Measurements from ENCODE around the gene PITPNM2. TPM values are rescaled to one million over a fixed set of nuclear protein-coding genes. Genes with fewer than 3 reads are reported as not detected.
A peak's percentile ranks its signal among the peaks of the same experiment; 100 is the strongest.

Gene PITPNM2
- total RNA-seq, 2 donors from 2014 or later, result 2.4 to 15.7 TPM

DNA sequence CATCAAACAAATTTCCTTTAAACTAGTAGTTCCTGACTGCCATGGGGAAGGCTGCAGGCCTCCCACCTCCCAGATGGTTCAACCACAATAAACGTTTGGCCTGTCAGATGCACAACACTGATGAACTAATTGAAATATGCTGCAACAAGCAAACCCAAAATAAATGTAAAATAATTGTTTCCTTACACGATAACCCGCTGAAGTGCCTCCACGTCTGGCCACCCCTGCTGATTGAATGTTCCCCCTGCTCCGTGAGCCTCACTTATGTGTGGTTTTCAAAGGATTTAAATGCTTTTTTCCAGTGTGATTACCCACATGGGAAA is 8.4 kb downstream of the PITPNM2 start:
- DNase-seq (ENCODE audit: low spot score), result no peak
- intact Hi-C loops (cut with DNase I), result loop anchor here (5.0 kb wide), 1 partner anchor 45 kb away; no protein-coding TSS in a partner anchor
- Histone ChIP-seq H3K27me3 (replicated peaks; ENCODE audit: insufficient read depth) (no peaks in the 10 kb centered on the region), H3K27ac (no peak overlapping the region), H3K4me1 (replicated peaks) (peaks cover 10% of the 10 kb centered on the region), H3K9me3 (no peaks in the 10 kb centered on the region), H3K4me3 (no peak overlapping the region), H3K36me3 (no peaks in the 10 kb centered on the region)
- TF ChIP-seq POLR2AphosphoS5 (IDR thresholded peaks at IDR 0.05) (no peak), POLR2A (IDR thresholded peaks at IDR 0.05) (no peak)
- TF ChIP-seq, protein P1, sequence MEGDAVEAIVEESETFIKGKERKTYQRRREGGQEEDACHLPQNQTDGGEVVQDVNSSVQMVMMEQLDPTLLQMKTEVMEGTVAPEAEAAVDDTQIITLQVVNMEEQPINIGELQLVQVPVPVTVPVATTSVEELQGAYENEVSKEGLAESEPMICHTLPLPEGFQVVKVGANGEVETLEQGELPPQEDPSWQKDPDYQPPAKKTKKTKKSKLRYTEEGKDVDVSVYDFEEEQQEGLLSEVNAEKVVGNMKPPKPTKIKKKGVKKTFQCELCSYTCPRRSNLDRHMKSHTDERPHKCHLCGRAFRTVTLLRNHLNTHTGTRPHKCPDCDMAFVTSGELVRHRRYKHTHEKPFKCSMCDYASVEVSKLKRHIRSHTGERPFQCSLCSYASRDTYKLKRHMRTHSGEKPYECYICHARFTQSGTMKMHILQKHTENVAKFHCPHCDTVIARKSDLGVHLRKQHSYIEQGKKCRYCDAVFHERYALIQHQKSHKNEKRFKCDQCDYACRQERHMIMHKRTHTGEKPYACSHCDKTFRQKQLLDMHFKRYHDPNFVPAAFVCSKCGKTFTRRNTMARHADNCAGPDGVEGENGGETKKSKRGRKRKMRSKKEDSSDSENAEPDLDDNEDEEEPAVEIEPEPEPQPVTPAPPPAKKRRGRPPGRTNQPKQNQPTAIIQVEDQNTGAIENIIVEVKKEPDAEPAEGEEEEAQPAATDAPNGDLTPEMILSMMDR (IDR thresholded peaks at IDR 0.05), result no peak
- whole genome bisulfite sequencing, result 66% methylated on average over 5 of the region's 5 CpGs

DNA sequence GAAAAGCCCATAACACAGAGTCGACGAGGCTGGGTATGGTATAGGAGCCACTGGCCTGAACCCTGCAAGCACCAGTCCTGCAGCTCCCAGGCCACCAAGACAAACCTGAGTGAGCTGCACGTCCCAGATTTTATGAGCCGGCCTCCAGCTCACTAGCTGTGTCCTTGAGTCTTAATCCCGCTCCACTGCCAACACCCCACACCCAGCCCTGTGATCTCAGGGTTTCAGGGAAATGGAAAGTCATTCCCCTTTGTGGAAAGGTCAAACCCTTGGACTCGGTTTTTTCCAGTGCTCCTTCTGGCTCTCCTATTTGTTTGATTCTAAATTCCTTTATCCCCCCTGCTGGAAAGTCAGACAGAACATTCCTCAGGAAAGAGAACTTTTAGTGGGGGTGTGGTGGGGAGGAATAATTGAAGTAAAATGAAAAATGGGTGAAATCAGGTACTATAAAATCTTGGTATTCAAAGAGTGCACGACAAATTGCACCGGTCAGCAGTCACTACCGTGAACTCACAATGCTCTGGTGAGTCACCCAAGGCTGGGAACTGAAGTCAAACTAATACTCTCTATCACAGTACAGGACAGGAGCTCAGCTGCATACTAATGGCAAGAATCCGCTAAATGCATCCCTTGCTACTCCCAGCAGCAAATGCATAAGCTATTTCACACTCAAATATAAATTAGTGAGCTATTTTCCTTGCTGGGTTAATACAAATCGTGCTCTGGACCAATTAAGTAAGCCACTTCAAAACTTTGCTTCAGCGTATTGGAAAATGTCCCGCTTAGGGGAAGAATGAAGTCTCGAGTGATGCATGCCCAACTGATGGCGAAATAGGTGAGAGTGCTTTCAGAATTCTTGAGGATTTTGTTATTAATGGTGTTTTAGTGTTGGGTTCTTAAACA is 9.0 kb downstream of the PITPNM2 start:
- 50% methylated on average over 15 of the region's 15 CpGs for WGBS

DNA sequence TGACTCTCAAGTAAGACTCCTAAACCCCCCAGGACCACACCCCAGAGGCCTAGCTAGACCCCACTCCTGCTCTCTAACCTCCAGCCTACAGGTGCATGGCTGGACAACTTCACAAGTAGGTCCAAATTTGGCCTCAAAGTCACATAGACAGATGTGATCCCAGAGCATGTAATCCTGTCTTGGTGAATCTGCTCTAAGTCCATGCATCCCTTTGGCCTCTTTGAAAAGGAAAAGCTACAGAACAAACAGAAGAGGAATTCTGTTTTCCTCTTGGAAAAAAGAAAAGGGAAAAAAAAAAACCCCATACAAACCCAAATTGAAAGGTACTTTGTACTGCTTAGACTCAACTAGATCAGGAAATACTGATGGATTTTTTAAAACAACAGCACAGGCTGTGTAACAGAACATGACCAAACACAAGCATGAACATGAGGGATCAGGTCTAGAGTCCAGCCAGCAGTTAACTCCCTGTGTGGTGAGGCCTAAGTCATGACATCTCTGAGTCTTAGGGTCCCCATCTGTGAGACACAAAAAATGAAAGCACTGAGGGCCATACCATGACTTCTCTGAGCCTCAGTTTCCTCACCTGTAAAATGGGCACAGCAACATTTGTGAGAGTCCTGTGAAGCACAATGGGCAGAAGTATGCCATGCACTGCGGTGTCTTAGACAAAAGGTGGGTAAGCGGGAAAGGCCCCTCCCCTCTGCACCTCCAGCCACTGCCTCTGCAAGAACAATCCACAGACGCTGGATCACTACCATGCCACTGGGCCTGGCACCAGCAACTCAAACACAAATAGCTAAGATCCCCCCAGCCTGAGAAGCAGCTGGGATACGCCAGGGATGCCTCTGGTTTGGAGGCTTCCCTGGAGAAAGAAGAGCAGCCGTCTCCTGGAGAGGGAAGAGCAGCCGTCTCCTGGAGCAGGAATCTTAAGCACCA is 9.9 kb downstream of the PITPNM2 start:
- 68% methylated on average over 6 of the region's 6 CpGs for WGBS
- no peaks in the 10 kb centered on the region for H3K36me3 ChIP-seq
- no peak for DNase-seq (ENCODE audit: low spot score)
- H3K4me3 ChIP-seq, result no peak overlapping the region
- peak overlapping the region; percentile 61 to 66 for H3K27ac ChIP-seq
- intact Hi-C loops (cut with DNase I), result loop anchor here (5.0 kb wide), 1 partner anchor 44 kb away; no protein-coding TSS in a partner anchor
- H3K9me3 ChIP-seq, result no peaks in the 10 kb centered on the region
- H3K27me3 ChIP-seq (replicated peaks; ENCODE audit: insufficient read depth), result no peaks in the 10 kb centered on the region
- TF ChIP-seq POLR2AphosphoS5 (IDR thresholded peaks at IDR 0.05), result no peak
- TF ChIP-seq POLR2A (IDR thresholded peaks at IDR 0.05), result no peak
- TF ChIP-seq, protein P1 (IDR thresholded peaks at IDR 0.05), result no peak
- peaks cover 10% of the 10 kb centered on the region for H3K4me1 ChIP-seq (replicated peaks)

More for the DNA sequence above, 9.0 kb downstream of the PITPNM2 start:
- DNase-seq (ENCODE audit: low spot score), result no peak
- TF ChIP-seq, protein P1 (IDR thresholded peaks at IDR 0.05), result no peak
- peak; percentile 15 for TF ChIP-seq POLR2AphosphoS5 (IDR thresholded peaks at IDR 0.05)
- no peak for TF ChIP-seq POLR2A (IDR thresholded peaks at IDR 0.05)
- Histone ChIP-seq H3K4me1 (replicated peaks) (peaks cover 10% of the 10 kb centered on the region), H3K4me3 (no peak overlapping the region), H3K9me3 (no peaks in the 10 kb centered on the region), H3K27ac (peak overlapping the region; percentile 61 to 66), H3K36me3 (no peaks in the 10 kb centered on the region), H3K27me3 (replicated peaks; ENCODE audit: insufficient read depth) (no peaks in the 10 kb centered on the region)
- intact Hi-C loops (cut with DNase I), result loop anchor here (5.0 kb wide), 1 partner anchor 45 kb away; no protein-coding TSS in a partner anchor

DNA sequence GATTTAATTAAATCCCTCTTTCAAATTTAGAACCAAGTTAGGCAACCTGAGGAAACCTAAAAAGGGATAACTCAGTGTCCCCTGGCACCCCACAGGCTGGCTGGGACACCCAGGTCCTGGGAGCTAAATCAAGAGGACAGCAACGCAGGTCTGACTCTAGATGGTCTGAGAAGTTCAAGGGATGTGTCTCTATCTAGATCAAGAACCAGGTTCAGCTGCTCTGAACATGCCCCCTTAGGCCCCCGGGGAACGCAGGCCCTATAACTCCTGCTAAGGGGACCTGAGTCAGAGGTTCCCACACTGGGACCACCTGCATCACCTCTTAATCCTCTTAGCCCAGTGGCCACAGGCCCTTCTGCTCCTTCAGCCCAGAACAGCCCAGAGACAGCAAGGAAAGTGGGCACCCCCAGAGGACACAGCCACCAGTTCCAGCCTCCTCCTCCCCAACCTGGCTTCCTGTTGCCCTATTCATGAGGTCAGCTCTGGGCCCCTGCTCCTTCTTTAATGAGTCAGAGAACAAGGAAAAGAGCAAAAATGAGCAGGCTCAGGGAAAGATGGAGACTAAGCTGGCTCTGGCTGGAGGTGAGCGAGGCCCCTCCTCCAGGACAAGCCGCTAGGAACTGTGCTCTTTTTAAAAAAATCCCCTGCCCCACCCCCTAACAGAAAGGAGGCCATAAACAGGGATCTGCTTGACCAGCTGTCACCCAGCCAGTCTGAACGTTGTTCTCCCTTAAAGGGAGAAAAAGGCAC is 10.8 kb downstream of the PITPNM2 start:
- no peak for DNase-seq (ENCODE audit: low spot score)
- TF ChIP-seq POLR2AphosphoS5 (IDR thresholded peaks at IDR 0.05), result no peak
- TF ChIP-seq POLR2A (IDR thresholded peaks at IDR 0.05), result no peak
- TF ChIP-seq, protein P1 (IDR thresholded peaks at IDR 0.05), result no peak
- no peaks in the 10 kb centered on the region for H3K27me3 ChIP-seq (replicated peaks; ENCODE audit: insufficient read depth)
- no peaks in the 10 kb centered on the region for H3K9me3 ChIP-seq
- 56% methylated on average over 6 of the region's 6 CpGs for WGBS
- H3K4me3 ChIP-seq, result no peak overlapping the region
- no peaks in the 10 kb centered on the region for H3K36me3 ChIP-seq
- H3K4me1 ChIP-seq (replicated peaks), result peaks cover 10% of the 10 kb centered on the region
- intact Hi-C loops (cut with DNase I), result loop anchor here (5.0 kb wide), 1 partner anchor 43 kb away; no protein-coding TSS in a partner anchor
- peak overlapping the region; percentile 61 to 66 for H3K27ac ChIP-seq
